Thyroid gland (tissue), 4 donors: Measurements from ENCODE around the gene WDFY1.

Source experiments
- POLR2A ChIP-seq, 2 donors: fragments of 450-650 bp; IDR thresholded peaks; one replicate each; pipeline ENCODE4 v1.6.1; 2017; ENCODE audit warnings: antibody characterized with exemption in 2 of 2, mild to moderate bottlenecking in 2 of 2, moderate library complexity in 1 of 2
- TF ChIP-seq, protein P1 (sequence below), 6 experiments: fragments of 200-600 bp in 3 of 6; fragments of 450-650 bp in 3 of 6; sonication (generic) in 3 of 6; IDR thresholded peaks; one replicate each; pipeline ENCODE4 v1.5.1; 2016 to 2019; ENCODE audit warnings: antibody characterized with exemption in 6 of 6, mild to moderate bottlenecking in 2 of 6, inconsistent platforms in 1 of 6, moderate library complexity in 1 of 6

DNA sequence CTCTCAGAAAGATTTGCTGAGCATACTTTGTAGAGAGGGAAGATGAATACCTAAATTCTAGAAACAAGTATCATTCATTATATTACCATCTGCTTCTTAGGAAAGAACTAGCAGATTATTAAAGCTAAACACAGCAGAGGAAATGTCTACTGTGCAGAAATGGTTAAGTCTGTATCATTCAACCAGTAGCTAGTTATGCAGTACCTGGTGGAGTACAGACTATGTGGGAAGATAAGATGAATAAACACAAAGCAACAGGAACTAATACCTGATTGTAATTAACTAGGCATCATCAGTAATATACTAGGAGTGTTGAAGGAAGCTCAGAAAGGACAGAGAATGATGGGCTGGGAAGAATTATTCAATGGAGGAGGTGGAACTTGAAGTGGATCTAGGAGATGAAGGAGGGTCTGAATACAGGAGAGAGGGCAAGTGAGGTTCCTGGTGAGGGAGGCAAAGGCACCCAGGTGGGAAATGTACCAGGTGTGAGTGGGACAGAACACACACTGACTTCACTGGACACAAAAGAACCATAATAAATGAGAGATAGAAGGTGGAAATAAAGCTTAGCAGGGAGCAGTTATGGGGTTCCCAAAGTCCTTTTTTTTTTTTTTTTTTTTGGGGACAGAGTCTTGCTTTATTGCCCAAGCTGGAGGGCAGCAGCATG, 9.5 kb downstream of the WDFY1 start:
- TF ChIP-seq, protein P1, sequence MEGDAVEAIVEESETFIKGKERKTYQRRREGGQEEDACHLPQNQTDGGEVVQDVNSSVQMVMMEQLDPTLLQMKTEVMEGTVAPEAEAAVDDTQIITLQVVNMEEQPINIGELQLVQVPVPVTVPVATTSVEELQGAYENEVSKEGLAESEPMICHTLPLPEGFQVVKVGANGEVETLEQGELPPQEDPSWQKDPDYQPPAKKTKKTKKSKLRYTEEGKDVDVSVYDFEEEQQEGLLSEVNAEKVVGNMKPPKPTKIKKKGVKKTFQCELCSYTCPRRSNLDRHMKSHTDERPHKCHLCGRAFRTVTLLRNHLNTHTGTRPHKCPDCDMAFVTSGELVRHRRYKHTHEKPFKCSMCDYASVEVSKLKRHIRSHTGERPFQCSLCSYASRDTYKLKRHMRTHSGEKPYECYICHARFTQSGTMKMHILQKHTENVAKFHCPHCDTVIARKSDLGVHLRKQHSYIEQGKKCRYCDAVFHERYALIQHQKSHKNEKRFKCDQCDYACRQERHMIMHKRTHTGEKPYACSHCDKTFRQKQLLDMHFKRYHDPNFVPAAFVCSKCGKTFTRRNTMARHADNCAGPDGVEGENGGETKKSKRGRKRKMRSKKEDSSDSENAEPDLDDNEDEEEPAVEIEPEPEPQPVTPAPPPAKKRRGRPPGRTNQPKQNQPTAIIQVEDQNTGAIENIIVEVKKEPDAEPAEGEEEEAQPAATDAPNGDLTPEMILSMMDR (IDR thresholded peaks at IDR 0.05) = no peak
- no peak for TF ChIP-seq POLR2A (IDR thresholded peaks at IDR 0.05)
